Activated T-cell treated with anti-CD3 and anti-CD28 coated beads for 1 hour (primary cell): ENCODE measurements around the gene THUMPD3.

ENCODE experiments used
- DNase-seq: peaks from one replicate; pipeline ENCODE4 v3.0.0-alpha.2; 2020; ENCODE audit warnings: low read depth

The THUMPD3 gene, protein sequence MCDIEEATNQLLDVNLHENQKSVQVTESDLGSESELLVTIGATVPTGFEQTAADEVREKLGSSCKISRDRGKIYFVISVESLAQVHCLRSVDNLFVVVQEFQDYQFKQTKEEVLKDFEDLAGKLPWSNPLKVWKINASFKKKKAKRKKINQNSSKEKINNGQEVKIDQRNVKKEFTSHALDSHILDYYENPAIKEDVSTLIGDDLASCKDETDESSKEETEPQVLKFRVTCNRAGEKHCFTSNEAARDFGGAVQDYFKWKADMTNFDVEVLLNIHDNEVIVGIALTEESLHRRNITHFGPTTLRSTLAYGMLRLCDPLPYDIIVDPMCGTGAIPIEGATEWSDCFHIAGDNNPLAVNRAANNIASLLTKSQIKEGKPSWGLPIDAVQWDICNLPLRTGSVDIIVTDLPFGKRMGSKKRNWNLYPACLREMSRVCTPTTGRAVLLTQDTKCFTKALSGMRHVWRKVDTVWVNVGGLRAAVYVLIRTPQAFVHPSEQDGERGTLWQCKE

DNA sequence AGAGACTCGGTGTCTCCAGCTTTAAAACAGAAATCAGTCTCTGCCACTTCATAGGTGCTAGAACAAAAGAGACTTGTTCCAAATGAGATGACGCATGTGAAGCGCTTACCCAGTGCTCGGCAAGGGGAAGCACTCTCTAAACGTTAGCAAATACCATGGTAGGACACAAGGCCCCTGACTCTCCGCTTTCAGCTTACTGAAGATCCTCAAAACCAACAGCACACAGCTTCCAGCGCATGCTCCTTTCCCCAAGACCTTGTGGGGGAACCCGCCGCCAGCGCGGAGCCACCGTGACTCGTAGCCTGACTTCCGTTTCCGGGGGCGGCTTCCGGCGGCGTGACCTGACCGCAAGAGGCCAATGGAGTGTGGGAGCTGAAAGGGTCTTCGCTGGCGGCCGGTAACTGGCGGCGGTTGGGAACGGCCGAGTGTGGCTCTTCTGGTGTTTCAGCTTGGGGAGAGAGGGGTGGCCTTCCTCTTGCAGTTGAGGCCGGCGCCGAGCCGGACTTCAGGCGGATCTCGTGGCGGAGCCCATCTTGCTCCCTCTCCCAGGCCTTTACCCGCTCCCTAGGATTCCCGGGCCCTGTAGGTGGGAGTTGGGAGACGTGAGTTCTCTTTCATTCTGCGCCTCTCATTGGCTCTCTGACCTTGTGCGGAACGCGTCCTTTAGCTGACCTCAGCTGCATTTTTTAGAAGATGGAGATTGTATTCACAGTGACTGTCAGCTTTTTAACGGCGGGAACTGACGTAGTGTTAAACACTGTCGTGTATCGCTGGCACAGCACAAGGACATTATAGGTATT, at the start of gene THUMPD3:
TSS of gene THUMPD3 (plus strand) at position 324 of the 800 bp plus-strand sequence. CDS start 2,015 bp downstream, outside the sequence.
- DNase-seq = peak; percentile 88

DNA sequence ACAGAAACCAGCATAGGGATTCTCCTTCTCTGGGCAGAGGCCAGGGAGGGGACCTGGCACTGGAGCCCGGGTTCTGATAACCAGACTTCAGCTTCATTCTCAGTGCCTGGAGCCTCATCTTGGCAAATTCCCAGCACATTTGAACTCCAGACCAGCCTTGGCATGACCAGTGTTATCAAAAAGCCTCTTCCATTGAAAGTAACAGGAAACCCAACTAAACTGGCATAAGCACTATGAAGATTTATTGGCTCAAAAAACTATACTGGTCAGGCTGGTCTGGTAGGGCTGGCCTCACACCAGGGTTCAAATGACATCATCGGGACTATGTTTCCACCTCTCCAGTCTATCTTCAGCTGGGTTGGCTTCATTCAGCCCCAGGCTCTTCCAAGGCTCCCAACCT, 48.1 kb upstream of the THUMPD3 start:
- DNase-seq = no peak

DNA sequence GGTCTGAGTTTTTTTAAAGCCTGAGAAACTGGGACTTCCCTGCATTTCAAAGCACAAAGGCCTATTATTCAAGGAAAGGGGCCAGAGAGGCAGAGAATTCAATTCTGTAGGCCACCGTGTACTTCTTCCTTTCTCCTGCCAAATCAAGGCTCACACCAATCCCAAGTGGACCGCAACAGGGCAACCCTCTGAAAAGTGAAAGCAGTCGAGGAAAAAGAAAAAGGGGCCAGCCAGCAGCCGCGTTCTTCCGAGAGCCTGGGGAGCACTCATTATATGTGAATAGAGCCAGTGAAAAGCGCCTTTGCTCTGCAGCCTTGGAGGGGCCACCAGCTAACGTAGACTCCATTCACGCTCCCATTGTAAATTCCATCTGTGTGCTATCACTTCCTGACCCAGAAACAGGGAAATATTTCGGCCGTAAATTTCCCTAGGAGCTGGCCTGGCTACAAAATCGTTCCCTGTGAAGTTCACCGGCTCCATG, 45.9 kb upstream of the THUMPD3 start:
- no peak for DNase-seq

DNA sequence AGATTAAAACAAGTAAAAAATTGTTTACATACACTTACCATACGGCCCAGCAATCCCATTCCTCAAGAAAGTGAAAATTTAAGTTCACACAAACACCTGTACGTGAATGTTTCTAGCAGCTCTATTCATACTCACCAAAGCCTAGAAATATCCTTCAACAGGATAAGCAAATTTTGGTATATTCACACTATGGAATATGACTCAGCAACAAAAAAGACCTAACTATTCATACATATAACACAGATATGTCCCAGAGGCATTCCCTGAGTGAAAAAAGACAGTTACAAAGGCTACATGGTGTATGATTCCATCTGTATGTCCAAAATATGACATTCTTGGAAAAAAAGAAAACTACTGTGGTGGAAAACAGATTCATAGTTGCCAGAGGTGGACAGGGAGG, 40.1 kb upstream of the THUMPD3 start:
- no peak for DNase-seq

DNA sequence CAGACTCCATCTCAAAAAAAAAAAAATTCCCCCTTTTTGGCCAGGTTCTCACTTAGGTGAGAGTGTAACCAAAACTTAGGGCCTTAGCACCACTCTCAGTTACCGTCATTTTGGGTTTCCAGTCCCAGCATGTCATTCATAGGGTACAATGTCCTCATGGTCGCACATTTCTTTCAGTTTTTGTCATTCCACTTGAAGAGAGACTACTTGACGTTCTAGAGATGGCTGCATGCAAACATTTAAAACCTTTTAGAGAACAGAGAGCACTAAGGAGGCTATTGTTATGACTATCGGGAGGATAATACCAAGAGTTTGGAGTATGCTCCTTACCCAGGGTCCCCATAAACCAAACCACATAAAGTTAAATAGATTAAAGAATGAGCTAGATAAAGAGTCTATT, 37.9 kb upstream of the THUMPD3 start:
- no peak for DNase-seq

DNA sequence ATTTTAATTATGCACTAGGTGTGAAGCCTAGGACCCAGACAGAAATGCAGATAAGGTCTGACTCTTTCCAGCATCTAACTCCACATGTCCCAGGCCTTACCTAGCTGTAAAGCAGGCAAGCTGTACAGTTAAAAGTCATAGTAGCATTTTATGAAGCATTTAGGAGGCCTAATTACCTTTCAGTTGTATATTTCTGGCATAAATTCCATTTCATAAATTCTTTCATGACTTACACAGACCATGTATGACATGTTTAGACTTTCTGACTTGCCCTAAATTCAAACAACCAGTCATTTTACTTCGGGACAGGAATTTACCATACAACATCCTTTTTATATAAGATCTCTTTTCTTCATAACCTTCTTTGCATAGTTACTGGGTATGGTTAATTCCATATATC, 35.3 kb upstream of the THUMPD3 start:
- no peak for DNase-seq

DNA sequence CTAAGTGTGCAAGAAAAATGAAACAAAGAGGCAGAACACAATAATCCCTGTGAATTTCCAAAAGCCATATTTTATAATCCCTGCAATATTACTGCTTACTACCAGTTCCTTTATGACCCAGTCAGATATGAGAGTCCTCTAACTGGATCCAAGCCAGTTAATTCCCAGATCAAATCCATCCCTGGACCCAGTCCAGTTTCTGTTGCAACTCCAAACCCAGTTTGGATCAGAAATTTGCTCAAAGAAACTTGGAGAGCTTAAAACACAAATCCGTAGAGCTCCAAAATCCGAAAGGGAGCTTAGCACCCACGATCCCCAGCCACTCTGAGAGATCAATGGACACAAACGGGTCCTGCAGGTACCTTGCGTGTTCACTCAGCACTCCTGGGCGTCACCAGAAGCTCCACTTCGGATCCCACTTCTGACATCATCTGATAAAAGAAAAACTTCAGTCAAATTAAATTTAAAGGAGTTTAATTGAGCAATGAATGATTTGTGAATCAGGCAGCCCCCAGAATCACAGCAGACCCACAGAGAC, 32.6 kb upstream of the THUMPD3 start:
- DNase-seq = no peak

DNA sequence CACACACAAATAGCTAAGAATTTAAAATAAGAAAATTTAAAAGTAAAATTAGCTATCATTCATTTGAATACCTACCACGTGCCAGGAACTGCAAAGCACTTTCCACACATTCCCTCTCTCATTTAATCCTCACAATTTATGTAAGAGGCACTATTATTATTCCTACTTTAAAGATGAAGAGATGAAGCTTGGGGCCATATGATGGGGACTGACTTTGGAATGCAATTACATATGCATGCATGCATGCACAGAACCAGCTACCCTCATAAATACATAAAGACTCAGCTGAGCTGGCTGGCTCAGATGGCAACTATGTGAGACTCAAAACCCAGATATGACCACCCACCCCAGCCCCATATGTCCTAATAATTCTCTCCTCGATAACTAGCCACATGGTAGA, 31.7 kb upstream of the THUMPD3 start:
- no peak for DNase-seq

DNA sequence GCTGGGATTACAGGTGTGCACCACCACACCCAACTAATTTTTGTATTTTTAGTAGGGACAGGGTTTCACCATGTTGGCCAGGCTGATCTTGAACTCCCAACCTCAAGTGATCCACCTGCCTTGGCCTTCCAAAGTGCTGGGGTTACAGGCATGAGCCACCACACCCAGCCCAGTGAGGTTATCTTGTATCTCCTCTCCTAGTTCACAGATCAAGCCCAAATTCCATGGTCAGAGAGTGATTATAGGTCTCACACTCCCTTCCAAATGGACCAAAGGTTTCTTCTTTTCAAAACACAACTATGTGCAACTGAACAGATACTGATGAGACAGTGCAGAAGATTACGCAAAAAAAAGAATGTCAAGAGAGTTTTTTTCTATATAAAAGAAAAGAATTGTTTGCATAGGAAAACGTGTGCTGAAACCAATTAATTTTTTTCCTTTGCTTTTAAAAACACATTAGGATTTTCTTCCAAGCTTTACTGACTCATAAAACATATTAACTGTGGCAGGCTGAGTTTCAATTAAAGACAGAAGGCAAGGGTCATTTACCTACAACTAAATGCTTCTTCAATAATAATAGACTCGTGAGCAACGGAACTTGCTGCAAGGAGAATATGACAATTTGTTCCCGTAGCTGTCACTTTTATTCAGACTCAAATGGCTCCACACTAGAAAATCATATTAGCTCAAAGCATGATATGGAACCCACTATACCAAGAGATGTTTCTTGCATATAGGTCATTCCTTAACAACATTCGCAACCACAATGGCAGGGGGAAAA, 30.4 kb upstream of the THUMPD3 start:
- DNase-seq = no peak

DNA sequence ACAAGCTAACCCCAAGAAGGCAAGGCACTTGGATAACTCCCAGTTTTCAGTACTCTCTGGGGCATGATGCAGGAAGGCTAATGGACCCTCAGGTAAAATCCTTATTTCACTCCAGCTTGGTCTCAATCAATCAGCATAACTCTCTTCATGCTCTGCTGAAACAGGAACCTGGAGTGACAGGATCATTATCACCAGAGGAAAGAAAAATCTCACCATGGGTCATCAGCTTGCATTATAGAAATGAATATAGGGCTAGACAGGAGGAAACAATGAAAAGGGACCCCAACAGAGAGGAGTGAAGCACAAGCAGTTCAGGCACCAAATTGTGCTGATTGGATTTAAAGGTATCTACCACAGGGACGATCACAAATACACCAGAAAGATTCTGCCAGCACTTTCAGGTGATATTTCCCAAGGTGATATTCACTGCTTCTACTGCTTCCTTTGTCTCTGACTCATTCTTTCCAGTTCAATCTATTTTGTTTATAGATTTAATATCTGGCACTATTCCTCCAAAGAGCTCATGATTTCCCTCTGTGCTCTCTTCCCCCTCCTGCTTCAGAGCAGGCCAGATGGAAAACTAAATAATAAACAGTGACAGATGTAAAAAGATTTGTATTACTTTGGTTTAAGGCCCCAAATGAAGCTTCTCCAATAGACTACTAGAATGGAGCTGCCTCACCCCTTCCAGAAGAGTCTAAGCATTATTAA, 22.9 kb upstream of the THUMPD3 start:
- no peak for DNase-seq

DNA sequence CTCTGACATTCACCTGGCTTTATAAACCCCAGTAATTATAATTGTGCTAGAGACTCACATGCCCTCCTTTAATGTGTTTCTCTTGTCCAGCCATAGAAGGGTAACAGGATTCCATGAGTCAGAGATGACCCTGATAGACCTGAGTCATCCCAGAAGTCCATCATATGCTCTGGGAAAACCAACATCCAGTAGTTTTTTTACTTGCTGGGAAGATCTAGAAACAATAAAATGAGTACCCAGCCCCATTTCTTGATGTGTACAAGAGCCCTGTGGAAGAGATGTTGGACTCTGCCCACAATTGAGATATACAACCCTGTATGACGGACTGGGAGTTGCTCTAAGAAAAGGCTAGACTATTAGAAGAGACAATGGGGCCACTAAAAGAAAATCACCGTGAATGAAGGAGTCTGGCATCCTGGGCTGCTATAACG, 22.4 kb upstream of the THUMPD3 start:
- DNase-seq = no peak

DNA sequence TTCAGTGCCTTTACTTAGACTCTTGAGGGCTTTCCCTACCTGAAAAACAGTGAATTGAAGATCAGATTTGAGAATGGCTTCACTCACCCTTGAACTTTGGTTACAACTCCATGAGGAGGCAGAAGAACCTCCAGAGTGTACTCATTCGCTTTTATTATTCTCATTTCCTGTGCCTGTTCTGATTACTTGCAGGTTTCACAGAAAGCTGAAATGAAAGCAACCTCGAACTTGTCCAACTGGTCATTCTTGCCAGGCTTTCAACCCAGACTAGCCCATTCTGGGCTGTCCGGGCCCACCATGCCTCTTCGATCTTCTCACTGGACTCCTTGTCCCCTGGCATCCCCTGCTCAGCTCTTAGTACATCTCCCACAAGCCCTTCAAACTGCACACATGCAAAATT, 20.2 kb upstream of the THUMPD3 start:
- DNase-seq = no peak

DNA sequence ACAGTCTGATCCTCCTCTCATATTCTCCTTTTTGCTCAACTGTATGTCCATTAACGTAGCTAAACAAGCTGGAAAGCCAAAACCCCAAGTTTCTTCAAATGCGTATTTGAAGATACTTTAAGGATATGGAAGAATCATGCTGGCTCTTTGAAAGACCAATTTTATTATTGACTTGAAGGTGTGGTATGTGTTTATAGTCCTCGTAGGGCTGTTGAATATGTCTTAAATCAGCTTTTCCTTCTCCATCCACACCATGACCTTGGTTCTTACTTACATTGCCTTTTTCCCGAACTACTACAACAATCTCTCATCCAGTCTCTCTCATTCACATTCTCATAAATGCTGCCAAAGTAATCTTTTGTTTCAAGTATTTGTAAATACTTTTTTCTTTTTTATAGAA, 19.7 kb upstream of the THUMPD3 start:
- DNase-seq = no peak

DNA sequence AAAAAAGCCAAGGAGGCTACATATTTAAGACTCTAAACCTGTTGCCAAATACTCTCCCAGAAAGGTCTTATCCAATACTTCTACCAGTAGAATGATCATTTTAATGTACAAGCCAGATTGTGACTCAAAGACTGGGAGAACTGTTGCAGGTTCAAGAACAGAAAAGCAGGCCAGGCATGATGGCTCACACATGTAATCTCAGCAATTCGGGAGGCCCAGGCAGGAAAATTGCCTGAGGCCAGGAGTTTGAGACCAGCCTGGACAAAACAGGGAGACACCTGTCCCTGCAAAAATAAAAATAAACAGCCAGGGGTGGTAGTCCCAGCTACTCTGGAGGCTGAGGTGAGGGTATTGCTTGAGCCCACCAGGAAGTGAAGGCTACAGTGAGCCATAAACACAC, 17.8 kb upstream of the THUMPD3 start:
- DNase-seq = no peak

DNA sequence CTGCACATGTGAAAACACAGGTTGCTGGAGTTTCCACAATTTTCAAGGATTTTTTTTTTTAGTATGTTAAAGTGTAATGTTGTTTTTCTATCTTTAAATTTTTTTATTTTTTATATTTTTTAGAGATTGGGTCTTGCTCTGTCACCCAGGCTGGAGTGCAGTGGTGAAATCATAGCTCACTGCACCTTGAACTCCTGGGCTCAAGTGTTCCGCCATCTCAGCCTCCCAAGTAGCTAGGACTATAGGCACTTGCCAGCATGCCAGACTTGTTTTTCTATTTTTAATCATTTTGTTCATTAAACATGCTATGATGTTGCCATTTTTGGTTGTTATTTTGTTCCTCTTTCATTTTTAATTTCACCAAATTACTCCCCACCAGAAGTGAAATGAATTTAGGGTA, 16.7 kb upstream of the THUMPD3 start:
- no peak for DNase-seq

DNA sequence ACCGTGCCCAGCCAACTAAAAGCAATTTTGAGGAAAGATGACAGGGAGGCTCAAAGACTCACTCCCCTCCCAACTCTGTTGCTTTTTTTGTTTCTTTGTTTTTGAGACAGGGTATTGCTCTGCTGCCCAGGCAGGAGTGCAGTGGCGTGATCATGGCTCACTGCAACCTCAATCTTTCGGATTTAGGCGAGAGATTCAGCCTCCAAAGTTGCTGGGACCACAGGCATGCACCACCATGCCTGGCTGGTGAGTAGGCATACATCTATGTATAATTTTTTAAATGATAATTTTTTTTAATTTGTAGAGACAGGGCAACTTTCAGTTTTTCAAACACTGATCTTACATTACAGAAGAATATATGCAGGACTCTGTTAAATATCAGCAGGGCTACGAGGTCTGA, 15.8 kb upstream of the THUMPD3 start:
- DNase-seq = no peak

DNA sequence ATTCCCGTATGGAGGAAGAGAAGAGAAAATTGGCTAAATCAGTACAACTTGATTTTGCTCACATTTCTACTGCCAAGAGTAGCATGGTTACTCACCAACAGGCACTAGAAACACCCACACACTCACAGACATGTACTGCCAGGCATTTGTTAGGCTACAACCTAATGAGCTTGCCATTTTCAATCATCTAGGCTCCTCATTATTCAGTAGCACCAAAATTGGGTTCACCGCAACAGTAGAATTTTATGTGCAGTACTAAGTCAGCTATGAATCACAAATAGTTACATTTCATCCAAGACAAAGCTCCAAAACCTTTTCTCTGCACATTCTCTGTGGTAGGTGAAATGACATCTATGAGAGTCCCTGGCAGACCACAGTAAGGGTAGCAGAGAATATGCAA, 15.0 kb upstream of the THUMPD3 start:
- no peak for DNase-seq

DNA sequence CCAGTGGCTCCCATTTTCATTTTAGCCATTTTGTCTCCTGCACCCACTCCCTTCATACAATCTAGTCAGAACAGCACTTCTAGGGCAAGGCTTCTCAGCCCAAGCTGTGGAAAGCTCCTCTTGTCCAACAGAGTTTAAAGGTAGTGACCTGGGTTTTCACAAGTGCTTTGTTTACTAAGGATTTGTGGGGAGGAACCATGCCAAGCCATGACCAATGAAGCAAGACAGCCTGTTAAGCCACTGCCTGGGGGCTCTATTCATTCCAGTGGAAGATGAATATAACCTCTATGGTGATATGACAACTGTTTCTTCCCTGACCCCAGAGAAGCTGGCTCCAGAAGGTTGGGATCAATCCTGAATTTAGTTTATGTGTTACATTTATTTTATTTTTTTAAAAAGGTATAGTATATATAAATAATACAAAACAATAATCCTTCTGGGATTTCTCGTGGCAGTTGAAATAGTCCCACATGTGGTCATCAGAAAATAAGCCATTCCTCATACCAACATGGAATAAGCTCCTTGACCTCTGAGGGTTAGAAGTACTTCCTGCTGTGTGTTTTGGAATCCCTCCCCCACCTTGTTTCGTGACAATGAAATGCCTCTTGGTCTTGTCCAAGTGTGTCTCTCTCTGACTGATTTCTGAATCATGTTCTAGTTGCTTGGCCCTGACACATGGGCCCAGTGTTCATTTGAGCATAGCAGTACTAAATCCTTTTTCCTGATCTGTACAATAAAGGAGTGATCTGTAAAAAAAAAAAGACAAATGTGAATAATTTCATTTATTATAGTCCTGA, 13.3 kb upstream of the THUMPD3 start:
- DNase-seq = no peak

DNA sequence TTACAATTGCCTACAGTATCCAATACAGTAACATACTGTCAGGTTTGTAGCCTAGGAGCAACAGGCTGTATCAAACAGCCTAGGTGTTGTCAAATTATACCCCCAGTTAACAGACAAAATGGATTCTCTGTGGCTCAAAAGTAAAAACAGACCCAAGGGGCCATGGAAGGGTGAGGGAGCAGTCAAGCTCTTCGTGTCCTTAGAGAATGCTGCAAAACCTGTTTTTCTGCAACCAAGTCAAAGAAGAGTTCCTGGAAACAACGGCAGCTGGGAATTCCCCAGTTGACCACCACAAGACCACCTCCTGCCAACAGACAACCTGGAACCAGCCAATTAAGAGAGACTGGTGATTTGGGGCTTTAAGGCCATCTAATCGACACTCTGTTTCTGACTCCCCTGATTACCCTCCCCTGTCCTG, 11.1 kb upstream of the THUMPD3 start:
- DNase-seq = no peak
